Lower leg skin (tissue), 3 donors: ENCODE results near the gene LDB1.

Experiments used
- CTCF ChIP-seq, 3 donors: fragments of 450-650 bp; IDR thresholded peaks; one replicate each; pipeline ENCODE4 v1.5.1; 2016; ENCODE audit warnings: antibody characterized with exemption in 3 of 3, mild to moderate bottlenecking in 3 of 3, moderate library complexity in 2 of 3
- POLR2A ChIP-seq, 2 donors: fragments of 450-650 bp; IDR thresholded peaks; one replicate each; pipeline ENCODE4 v1.6.1; 2016 to 2017; ENCODE audit warnings: antibody characterized with exemption in 2 of 2, mild to moderate bottlenecking in 1 of 2, moderate library complexity in 1 of 2

- TF ChIP-seq CTCF (IDR thresholded peaks at IDR 0.05) (no peak), POLR2A (IDR thresholded peaks at IDR 0.05) (no peak)
Observed at GRCh38 chr10:102086196-102086595, 34.0 kb downstream of the LDB1 start.
